H1 (cell line): ENCODE data around the gene DGKA. TPM values are rescaled to one million over a fixed set of nuclear protein-coding genes. Genes with fewer than 3 reads are reported as not detected.

Experiments used
- CBX8 ChIP-seq: fragments of 300-800, 300-1000 bp; sonication (generic); IDR thresholded peaks from 2 replicates; pipeline ENCODE4 v1.7.1; 2016; ENCODE audit warnings: low read depth, low read length, borderline replicate concordance
- TAF7 ChIP-seq: optimal IDR thresholded peaks from 2 replicates; pipeline ENCODE3; 2011; ENCODE audit warnings: low read depth, mild to moderate bottlenecking, inconsistent platforms, low read length, moderate library complexity, borderline replicate concordance
- polyA plus RNA-seq, 7 experiments: library from polyadenylated mRNA; depleted of rRNA in 3 of 7; stranded (reverse) in 5 of 7; unstranded in 2 of 7; fragments of >200 nt in 5 of 7; fragments of 200-250 nt in 2 of 7; gene quantifications; 1 replicate in 5 of 7; 2 replicates in 1 of 7; 4 replicates in 1 of 7; pipeline versions ENCODE4 v1.2.1 to v1.2.3, GENCODE V29; 2011 to 2013; ENCODE audit warnings: missing spikeins in 2 of 7, mixed read lengths in 2 of 7
- total RNA-seq: library from RNA; stranded (reverse); fragmentation: NEBNext Ultra II Directional; extraction: Animal tissue kit (Norgen Biotek cat#: 25700); gene quantifications from 2 replicates; pipeline ENCODE4 v1.2.1, GENCODE V29; 2021

The DGKA gene
- total and polyA plus RNA-seq, 2 of the 8 experiments (the other 6 are each of a cell fraction or from before 2014, with no cell fraction given), result 15.9 to 18.0 TPM

GRCh38 chr12:55926738-55927587, 4.0 kb upstream of the DGKA start (continued):
- TF ChIP-seq CBX8 (no peak), TAF7 (no peak)
